HepG2 (cell line): ENCODE results near the gene KCTD21. TPM values are rescaled to one million over a fixed set of nuclear protein-coding genes. Genes with fewer than 3 reads are reported as not detected.

Experiments used
- AHDC1 ChIP-seq: sonication (generic); formaldehyde crosslinking; IDR thresholded peaks from 2 replicates; pipeline ENCODE4 v1.5.1; 2020; ENCODE audit warnings: mild to moderate bottlenecking, missing genetic modification reagents, borderline replicate concordance
- FOXA1 ChIP-seq, 2 experiments: fragments of 450-650 bp in 1 of 2; sonication (generic) in 1 of 2; formaldehyde crosslinking in 1 of 2; IDR thresholded peaks; 2 replicates each; pipeline versions ENCODE4 v1.4.0 to v1.6.1; 2016 to 2020; ENCODE audit warnings: missing genetic modification reagents in 1 of 2
- FOXP1 ChIP-seq, 2 experiments: fragments of 450-650 bp in 1 of 2; IDR thresholded peaks; 2 replicates each; pipeline ENCODE4 v1.6.1; 2017 to 2018; ENCODE audit warnings: antibody characterized with exemption in 1 of 2
- FOXP4 ChIP-seq: sonication (generic); formaldehyde crosslinking; IDR thresholded peaks from 2 replicates; pipeline ENCODE4 v1.4.0; 2020; ENCODE audit warnings: missing genetic modification reagents
- GATAD2A ChIP-seq: IDR thresholded peaks from 2 replicates; pipeline ENCODE4 v1.6.1; 2016
- HHEX ChIP-seq: IDR thresholded peaks from 2 replicates; pipeline ENCODE4 v1.6.1; 2016; ENCODE audit warnings: control low read depth
- KDM3A ChIP-seq: IDR thresholded peaks from 2 replicates; pipeline ENCODE4 v1.6.1; 2018; ENCODE audit warnings: low read depth, missing compliant biosample characterization
- KDM6A ChIP-seq: IDR thresholded peaks from 2 replicates; pipeline ENCODE4 v1.6.1; 2016; ENCODE audit warnings: low read depth
- KLF6 ChIP-seq: IDR thresholded peaks from 2 replicates; pipeline ENCODE4 v1.8.0; 2016; ENCODE audit warnings: missing biosample characterization, missing genetic modification reagents
- MIXL1 ChIP-seq: IDR thresholded peaks from 2 replicates; pipeline ENCODE4 v1.6.1; 2016
- NFE2L1 ChIP-seq: sonication (generic); formaldehyde crosslinking; IDR thresholded peaks from 2 replicates; pipeline ENCODE4 v1.4.0; 2020; ENCODE audit warnings: missing genetic modification reagents, mild to moderate bottlenecking, borderline replicate concordance
- NR2F6 ChIP-seq, 2 experiments: IDR thresholded peaks; 2 replicates each; pipeline ENCODE4 v1.6.1; 2016; ENCODE audit warnings: antibody characterized with exemption in 1 of 2, mild to moderate bottlenecking in 1 of 2
- PHF20 ChIP-seq: sonication (generic); formaldehyde crosslinking; IDR thresholded peaks from 2 replicates; pipeline ENCODE4 v1.5.0; 2020; ENCODE audit warnings: mild to moderate bottlenecking, missing genetic modification reagents
- RXRA ChIP-seq: sonication (generic); formaldehyde crosslinking; IDR thresholded peaks from 2 replicates; pipeline ENCODE4 v1.5.1; 2020; ENCODE audit warnings: missing genetic modification reagents
- ZNF331 ChIP-seq: sonication (generic); formaldehyde crosslinking; IDR thresholded peaks from 2 replicates; pipeline ENCODE4 v1.4.0; 2020; ENCODE audit warnings: missing genetic modification reagents
- ZNF564 ChIP-seq: sonication (generic); formaldehyde crosslinking; IDR thresholded peaks from 2 replicates; pipeline ENCODE4 v1.8.1; 2023; ENCODE audit warnings: mild to moderate bottlenecking, missing genetic modification reagents
- ZNF629 ChIP-seq: sonication (generic); formaldehyde crosslinking; conservative IDR thresholded peaks from 2 replicates; pipeline ENCODE4 v1.5.0; 2020; ENCODE audit warnings: missing genetic modification reagents
- polyA plus RNA-seq, 8 experiments: library from polyadenylated mRNA; depleted of rRNA in 3 of 8; stranded (reverse) in 7 of 8; unstranded in 1 of 8; fragments of >200 nt; fragmentation: Illumina TruSeq in 4 of 8; extraction: Trizol in 4 of 8; gene quantifications; 2 replicates each; pipeline versions ENCODE4 v1.2.1 to v1.2.3, GENCODE V29; 2011 to 2016; ENCODE audit warnings: low read depth in 4 of 8, missing spikeins in 1 of 8, mixed read lengths in 1 of 8; ENCODE audit not compliant: insufficient read depth in 1 of 8
- total RNA-seq, 5 experiments: library from RNA; depleted of rRNA; stranded (reverse); fragments of >200 nt; fragmentation: Illumina TruSeq; extraction: Trizol; gene quantifications; 2 replicates each; pipeline ENCODE4 v1.2.3, GENCODE V29; 2016; ENCODE audit warnings: low read depth in 1 of 5
- TF ChIP-seq, protein P1 (sequence below): sonication (generic); formaldehyde crosslinking; IDR thresholded peaks from 2 replicates; pipeline ENCODE4 v1.9.0; 2022; ENCODE audit warnings: missing genetic modification reagents, mild to moderate bottlenecking, borderline replicate concordance
- TF ChIP-seq, protein P2 (sequence below): sonication (generic); formaldehyde crosslinking; IDR thresholded peaks from 2 replicates; pipeline ENCODE4 v1.8.0; 2022; ENCODE audit warnings: missing genetic modification reagents, mild to moderate bottlenecking, moderate library complexity, borderline replicate concordance

The KCTD21 gene
- total and polyA plus RNA-seq, 2 of the 13 experiments (the other 11 are each of a cell fraction or from before 2014, with no cell fraction given), result 3.1 to 13.5 TPM

GRCh38 chr11:78170874-78171549, 17.4 kb downstream of the KCTD21 start (continued):
- TF ChIP-seq, protein P1, sequence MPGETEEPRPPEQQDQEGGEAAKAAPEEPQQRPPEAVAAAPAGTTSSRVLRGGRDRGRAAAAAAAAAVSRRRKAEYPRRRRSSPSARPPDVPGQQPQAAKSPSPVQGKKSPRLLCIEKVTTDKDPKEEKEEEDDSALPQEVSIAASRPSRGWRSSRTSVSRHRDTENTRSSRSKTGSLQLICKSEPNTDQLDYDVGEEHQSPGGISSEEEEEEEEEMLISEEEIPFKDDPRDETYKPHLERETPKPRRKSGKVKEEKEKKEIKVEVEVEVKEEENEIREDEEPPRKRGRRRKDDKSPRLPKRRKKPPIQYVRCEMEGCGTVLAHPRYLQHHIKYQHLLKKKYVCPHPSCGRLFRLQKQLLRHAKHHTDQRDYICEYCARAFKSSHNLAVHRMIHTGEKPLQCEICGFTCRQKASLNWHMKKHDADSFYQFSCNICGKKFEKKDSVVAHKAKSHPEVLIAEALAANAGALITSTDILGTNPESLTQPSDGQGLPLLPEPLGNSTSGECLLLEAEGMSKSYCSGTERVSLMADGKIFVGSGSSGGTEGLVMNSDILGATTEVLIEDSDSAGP (CRISPR knock-in tag), result no peak
- TF ChIP-seq MIXL1 (CRISPR knock-in tag), result peak; percentile 53; the same call in 1 of the 2 replicates
- TF ChIP-seq KDM6A (CRISPR knock-in tag), result no peak
- no peak for TF ChIP-seq NR2F6 (IDR thresholded peaks at IDR 0.05)
- TF ChIP-seq NR2F6 (CRISPR knock-in tag; IDR thresholded peaks at IDR 0.05), result peak; percentile 33; the same call in 1 of the 2 replicates
- TF ChIP-seq PHF20, result no peak
- TF ChIP-seq AHDC1 (CRISPR knock-in tag), result peak; percentile 37; the same call in 1 of the 2 replicates
- TF ChIP-seq NFE2L1 (CRISPR knock-in tag), result no peak
- no peak for TF ChIP-seq FOXA1 (IDR thresholded peaks at IDR 0.05)
- TF ChIP-seq FOXA1 (CRISPR knock-in tag; IDR thresholded peaks at IDR 0.05), result peak; percentile 45
- TF ChIP-seq FOXP4, result peak; percentile 73; the same call in 1 of the 2 replicates
- TF ChIP-seq, protein P2, sequence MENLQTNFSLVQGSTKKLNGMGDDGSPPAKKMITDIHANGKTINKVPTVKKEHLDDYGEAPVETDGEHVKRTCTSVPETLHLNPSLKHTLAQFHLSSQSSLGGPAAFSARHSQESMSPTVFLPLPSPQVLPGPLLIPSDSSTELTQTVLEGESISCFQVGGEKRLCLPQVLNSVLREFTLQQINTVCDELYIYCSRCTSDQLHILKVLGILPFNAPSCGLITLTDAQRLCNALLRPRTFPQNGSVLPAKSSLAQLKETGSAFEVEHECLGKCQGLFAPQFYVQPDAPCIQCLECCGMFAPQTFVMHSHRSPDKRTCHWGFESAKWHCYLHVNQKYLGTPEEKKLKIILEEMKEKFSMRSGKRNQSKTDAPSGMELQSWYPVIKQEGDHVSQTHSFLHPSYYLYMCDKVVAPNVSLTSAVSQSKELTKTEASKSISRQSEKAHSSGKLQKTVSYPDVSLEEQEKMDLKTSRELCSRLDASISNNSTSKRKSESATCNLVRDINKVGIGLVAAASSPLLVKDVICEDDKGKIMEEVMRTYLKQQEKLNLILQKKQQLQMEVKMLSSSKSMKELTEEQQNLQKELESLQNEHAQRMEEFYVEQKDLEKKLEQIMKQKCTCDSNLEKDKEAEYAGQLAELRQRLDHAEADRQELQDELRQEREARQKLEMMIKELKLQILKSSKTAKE, result peak; percentile 72; the same call in 1 of the 2 replicates
- TF ChIP-seq ZNF331 (CRISPR knock-in tag), result 0 out of 2 replicates have a peak, but pooled peaks have one; percentile 51
- TF ChIP-seq RXRA, result peak; percentile 72; the same call in 1 of the 2 replicates
- TF ChIP-seq ZNF629 (CRISPR knock-in tag), result peak; percentile 76
- TF ChIP-seq ZNF564 (CRISPR knock-in tag), result no peak
- 0 out of 2 replicates have a peak, but pooled peaks have one; percentile 8 for TF ChIP-seq HHEX (CRISPR knock-in tag)
- TF ChIP-seq KLF6 (CRISPR knock-in tag), result 0 out of 2 replicates have a peak, but pooled peaks have one; percentile 42
- peak; percentile 88 for TF ChIP-seq GATAD2A
- TF ChIP-seq FOXP1 (IDR thresholded peaks at IDR 0.05), result no peak
- peak; percentile 52; the same call in 1 of the 2 replicates for TF ChIP-seq FOXP1 (CRISPR knock-in tag; IDR thresholded peaks at IDR 0.05)
- TF ChIP-seq KDM3A, result no peak
